Measurements from ENCODE around the gene EIF3F. TPM values are rescaled to one million over a fixed set of nuclear protein-coding genes. Genes with fewer than 3 reads are reported as not detected.

The EIF3F gene
- total RNA-seq, 2 experiments from 2014 or later, result 303 to 309 TPM

DNA sequence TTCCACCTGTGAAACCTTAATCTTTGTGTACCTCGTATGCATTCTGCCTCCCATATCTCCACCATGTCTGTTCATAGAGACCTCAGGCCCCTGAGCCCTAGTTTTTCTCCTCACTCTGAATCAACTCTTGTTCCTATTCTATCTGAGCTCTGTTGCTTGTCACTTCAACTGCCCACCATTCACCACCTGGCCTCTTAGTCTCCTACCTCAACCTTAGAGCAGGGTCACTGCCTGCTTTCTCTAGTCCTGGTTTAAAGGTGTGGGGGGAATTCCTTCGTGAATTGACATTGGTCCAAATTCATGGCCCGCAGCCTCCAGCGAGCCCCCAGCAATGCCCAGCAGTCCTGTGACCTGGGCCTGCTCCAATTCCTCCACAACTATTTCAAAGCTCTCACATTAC is 54.4 kb downstream of the EIF3F start:
- DNase-seq (no peak), ATAC-seq (no peak)
- intact Hi-C loops (cut with micrococcal nuclease), result no loop called here
- Mint-ChIP-seq H3K4me1 (ENCODE audit: low read depth) (no peaks in the 10 kb centered on the region), H3K4me3 (no peak overlapping the region), H3K9me3 (no peaks in the 10 kb centered on the region), H3K36me3 (ENCODE audit: low read depth) (no peaks in the 10 kb centered on the region), H3K27me3 (peaks cover 10% of the 10 kb centered on the region), H3K27ac (no peak overlapping the region)
- CTCF ChIA-PET, result no interaction called here
- POLR2A ChIA-PET, result no interaction called here
- TF ChIP-seq, protein P1, sequence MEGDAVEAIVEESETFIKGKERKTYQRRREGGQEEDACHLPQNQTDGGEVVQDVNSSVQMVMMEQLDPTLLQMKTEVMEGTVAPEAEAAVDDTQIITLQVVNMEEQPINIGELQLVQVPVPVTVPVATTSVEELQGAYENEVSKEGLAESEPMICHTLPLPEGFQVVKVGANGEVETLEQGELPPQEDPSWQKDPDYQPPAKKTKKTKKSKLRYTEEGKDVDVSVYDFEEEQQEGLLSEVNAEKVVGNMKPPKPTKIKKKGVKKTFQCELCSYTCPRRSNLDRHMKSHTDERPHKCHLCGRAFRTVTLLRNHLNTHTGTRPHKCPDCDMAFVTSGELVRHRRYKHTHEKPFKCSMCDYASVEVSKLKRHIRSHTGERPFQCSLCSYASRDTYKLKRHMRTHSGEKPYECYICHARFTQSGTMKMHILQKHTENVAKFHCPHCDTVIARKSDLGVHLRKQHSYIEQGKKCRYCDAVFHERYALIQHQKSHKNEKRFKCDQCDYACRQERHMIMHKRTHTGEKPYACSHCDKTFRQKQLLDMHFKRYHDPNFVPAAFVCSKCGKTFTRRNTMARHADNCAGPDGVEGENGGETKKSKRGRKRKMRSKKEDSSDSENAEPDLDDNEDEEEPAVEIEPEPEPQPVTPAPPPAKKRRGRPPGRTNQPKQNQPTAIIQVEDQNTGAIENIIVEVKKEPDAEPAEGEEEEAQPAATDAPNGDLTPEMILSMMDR (IDR thresholded peaks at IDR 0.05), result no peak

DNA sequence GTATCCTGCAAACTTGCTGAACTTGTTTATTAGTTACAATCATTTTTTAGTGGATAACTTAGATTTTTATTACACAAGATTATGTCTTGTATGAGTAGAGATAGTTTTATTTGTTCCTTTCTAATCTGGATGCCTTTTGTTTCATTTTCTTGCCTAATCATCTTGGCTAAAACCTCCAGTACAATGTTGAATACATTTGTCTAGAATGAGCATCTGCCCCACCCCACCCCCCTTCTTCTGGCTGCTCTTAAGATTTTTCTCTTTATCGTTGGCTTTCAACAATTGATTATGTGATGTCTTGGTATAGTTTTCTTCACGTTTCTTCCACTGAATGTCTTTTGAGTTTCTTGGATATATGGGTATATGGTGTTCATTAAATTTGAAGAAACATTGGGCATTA is 56.6 kb downstream of the EIF3F start:
- DNase-seq (no peak), ATAC-seq (no peak)
- Mint-ChIP-seq H3K4me1 (ENCODE audit: low read depth) (no peaks in the 10 kb centered on the region), H3K27me3 (peaks cover 14% of the 10 kb centered on the region), H3K27ac (no peak overlapping the region), H3K36me3 (ENCODE audit: low read depth) (no peaks in the 10 kb centered on the region), H3K9me3 (no peaks in the 10 kb centered on the region), H3K4me3 (no peak overlapping the region)
- CTCF ChIA-PET, result interaction anchor here (0.7 to 1.8 kb wide), 4 partner anchors 10 to 151 kb away, joined by 3 to 10 read pairs (median 6); no protein-coding TSS in a partner anchor
- POLR2A ChIA-PET, result no interaction called here
- intact Hi-C loops (cut with micrococcal nuclease), result no loop called here
- TF ChIP-seq, protein P1 (IDR thresholded peaks at IDR 0.05), result no peak

DNA sequence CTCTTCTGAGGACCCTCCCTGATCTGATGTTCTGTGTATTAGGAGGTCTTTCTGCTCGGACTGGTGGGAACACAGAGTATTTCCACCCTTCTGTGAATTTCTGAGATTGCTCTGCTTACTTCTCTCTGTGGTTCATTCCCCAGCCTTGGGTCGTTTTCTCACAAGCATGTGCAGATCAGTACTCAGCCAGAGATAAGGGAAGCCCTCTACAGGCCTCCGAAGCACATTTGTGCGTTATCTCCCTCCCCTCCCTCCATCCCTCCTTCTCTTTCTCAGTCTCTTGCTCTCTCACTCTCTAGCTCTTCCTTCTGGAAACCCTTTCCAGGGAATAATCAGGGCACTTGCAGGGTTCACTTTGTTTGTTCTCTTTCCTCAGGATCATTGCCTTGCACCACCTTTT is 58.7 kb downstream of the EIF3F start:
- ATAC-seq (no peak), DNase-seq (no peak)
- intact Hi-C loops (cut with micrococcal nuclease), result no loop called here
- H3K4me1 Mint-ChIP-seq (ENCODE audit: low read depth), result no peaks in the 10 kb centered on the region
- peaks cover 16% of the 10 kb centered on the region for H3K27me3 Mint-ChIP-seq
- H3K9me3 Mint-ChIP-seq, result no peaks in the 10 kb centered on the region
- no peak overlapping the region for H3K4me3 Mint-ChIP-seq
- no peaks in the 10 kb centered on the region for H3K36me3 Mint-ChIP-seq (ENCODE audit: low read depth)
- H3K27ac Mint-ChIP-seq, result no peak overlapping the region
- ChIA-PET CTCF (no interaction called here), POLR2A (no interaction called here)
- TF ChIP-seq, protein P1 (IDR thresholded peaks at IDR 0.05), result no peak

DNA sequence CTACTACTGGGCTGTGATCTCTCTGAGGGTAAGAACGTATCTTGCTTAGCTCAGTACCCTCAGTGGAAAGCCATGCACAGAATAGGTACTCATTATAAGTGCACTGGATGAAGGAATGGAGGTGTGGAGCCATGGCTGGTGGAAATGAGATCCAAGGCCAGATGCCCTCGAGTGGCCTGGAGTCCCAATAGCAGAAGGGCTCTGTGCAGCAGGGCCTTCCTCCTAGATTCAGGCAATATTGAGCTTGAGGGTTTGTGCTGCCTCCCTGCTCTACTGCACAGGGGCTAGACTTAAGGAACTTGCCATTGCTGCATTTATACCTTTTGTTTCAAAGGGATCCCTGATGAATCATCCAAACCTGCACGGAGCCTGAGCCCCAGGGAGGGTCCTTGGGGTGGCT is 60.2 kb downstream of the EIF3F start:
- TF ChIP-seq, protein P1 (IDR thresholded peaks at IDR 0.05), result no peak
- Mint-ChIP-seq H3K27ac (no peak overlapping the region), H3K4me3 (no peak overlapping the region), H3K36me3 (ENCODE audit: low read depth) (no peaks in the 10 kb centered on the region), H3K27me3 (peaks cover 16% of the 10 kb centered on the region), H3K4me1 (ENCODE audit: low read depth) (no peaks in the 10 kb centered on the region), H3K9me3 (no peaks in the 10 kb centered on the region)
- intact Hi-C loops (cut with micrococcal nuclease), result no loop called here
- CTCF ChIA-PET, result interaction anchor here (1.1 kb wide), 1 partner anchor 15 kb away, joined by 4 read pairs; no protein-coding TSS in a partner anchor
- no peak for ATAC-seq
- DNase-seq, result no peak
- POLR2A ChIA-PET, result interaction anchor here (0.6 kb wide), 1 partner anchor 37 kb away, joined by 3 read pairs; no protein-coding TSS in a partner anchor

DNA sequence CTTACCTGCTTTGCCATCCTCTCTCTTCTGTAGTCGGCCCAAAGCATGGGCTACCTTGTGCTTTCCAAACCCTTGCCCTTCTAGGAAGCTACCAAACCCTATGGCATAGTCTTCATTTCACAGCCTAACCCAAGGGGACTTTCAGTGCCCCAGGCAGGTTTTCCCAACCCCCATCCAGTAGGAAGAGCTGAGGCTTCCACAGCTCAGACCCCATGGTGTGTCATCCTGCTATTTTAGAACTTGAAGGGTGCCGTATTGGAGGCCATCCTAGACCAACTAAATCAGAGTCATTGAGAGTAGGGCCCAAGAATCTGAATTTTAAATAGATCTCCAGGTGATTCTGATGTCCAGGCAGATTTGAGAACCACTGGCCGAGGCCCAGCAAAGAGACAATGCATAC is 61.9 kb downstream of the EIF3F start:
- ChIA-PET CTCF (interaction anchor here (1.3 kb wide), 1 partner anchor 16 kb away, joined by 4 read pairs; no protein-coding TSS in a partner anchor), POLR2A (interaction anchor here (1.1 kb wide), 1 partner anchor 40 kb away, joined by 3 read pairs; no protein-coding TSS in a partner anchor)
- Mint-ChIP-seq H3K36me3 (ENCODE audit: low read depth) (no peaks in the 10 kb centered on the region), H3K27me3 (peaks cover 12% of the 10 kb centered on the region), H3K9me3 (no peaks in the 10 kb centered on the region), H3K4me3 (no peak overlapping the region), H3K27ac (no peak overlapping the region), H3K4me1 (ENCODE audit: low read depth) (no peaks in the 10 kb centered on the region)
- DNase-seq, result no peak
- TF ChIP-seq, protein P1 (IDR thresholded peaks at IDR 0.05), result no peak
- intact Hi-C loops (cut with micrococcal nuclease), result no loop called here
- ATAC-seq, result no peak

Other genes starting within 250 kb of the EIF3F start
- gene OR5P2, start 190.4 kb upstream of the EIF3F start, total RNA-seq, result not detected
- gene OR5P3, start 156.5 kb upstream of the EIF3F start, total RNA-seq, result not detected
- gene OR10A6, start 56.1 kb upstream of the EIF3F start, total RNA-seq, result not detected
- not detected for gene OR10A3, start 45.6 kb upstream of the EIF3F start, total RNA-seq
- not detected for gene NLRP10, start 21.9 kb upstream of the EIF3F start, total RNA-seq
- under 1 TPM; 0.05 to 0.16 TPM for gene TUB, start 93.9 kb downstream of the EIF3F start, total RNA-seq
- gene RIC3, start 181.7 kb downstream of the EIF3F start, total RNA-seq, result 1 to 10 TPM; 7.6 to 7.7 TPM